ENCODE results near the gene MAP3K19.
"Not testable (repeated sequence)": the region's sequence is repeated elsewhere in the genome, so short reads cannot be mapped to it uniquely, and the experiment has no call there.

Gene MAP3K19

GRCh38 chr2:135047300-135047699, at the start of gene MAP3K19:
MAP3K19 (minus strand) TSS chr2:135047447; CDS start chr2:135024647, 22,800 bp downstream.
- H3K36me3 Mint-ChIP-seq (ENCODE audit: low read depth): peaks cover 4% of the 10 kb centered on the region
- H3K27ac Mint-ChIP-seq: no peak within 1 kb of the TSS
- intact Hi-C loops (cut with micrococcal nuclease): no loop called here
- no peaks in the 10 kb centered on the region for H3K4me1 Mint-ChIP-seq (ENCODE audit: low read depth)
- H3K9me3 Mint-ChIP-seq: no peaks in the 10 kb centered on the region
- H3K4me3 Mint-ChIP-seq: no peak within 1 kb of the TSS
- H3K27me3 Mint-ChIP-seq: peaks cover 5% of the 10 kb centered on the region

- Mint-ChIP-seq H3K36me3 (ENCODE audit: low read depth) (peaks cover 73% of the 10 kb centered on the region), H3K9me3 (peaks cover 13% of the 10 kb centered on the region)
Measured at GRCh38 chr2:135096665-135097446, 49.6 kb upstream of the MAP3K19 start.

GRCh38 chr2:135095591-135095990, 48.3 kb upstream of the MAP3K19 start:
- no peaks in the 10 kb centered on the region for H3K27me3 Mint-ChIP-seq
- H3K4me1 Mint-ChIP-seq (ENCODE audit: low read depth): no peaks in the 10 kb centered on the region
- H3K4me3 Mint-ChIP-seq: no peak overlapping the region
- peaks cover 9% of the 10 kb centered on the region for H3K9me3 Mint-ChIP-seq
- peaks cover 71% of the 10 kb centered on the region for H3K36me3 Mint-ChIP-seq (ENCODE audit: low read depth)
- intact Hi-C loops (cut with micrococcal nuclease): no loop called here
- no peak overlapping the region for H3K27ac Mint-ChIP-seq

More at GRCh38 chr2:135096665-135097446, 49.6 kb upstream of the MAP3K19 start:
- no peaks in the 10 kb centered on the region for H3K27me3 Mint-ChIP-seq
- no peaks in the 10 kb centered on the region for H3K4me1 Mint-ChIP-seq (ENCODE audit: low read depth)
- intact Hi-C loops (cut with micrococcal nuclease): no loop called here
- no peak overlapping the region for H3K4me3 Mint-ChIP-seq
- no peak overlapping the region for H3K27ac Mint-ChIP-seq

GRCh38 chr2:135094508-135094907, 47.3 kb upstream of the MAP3K19 start:
- peaks cover 9% of the 10 kb centered on the region for H3K9me3 Mint-ChIP-seq
- no peak overlapping the region for H3K27ac Mint-ChIP-seq
- peaks cover 66% of the 10 kb centered on the region for H3K36me3 Mint-ChIP-seq (ENCODE audit: low read depth)

GRCh38 chr2:135093670-135094330, 46.6 kb upstream of the MAP3K19 start:
- Mint-ChIP-seq H3K9me3 (peaks cover 9% of the 10 kb centered on the region), H3K36me3 (ENCODE audit: low read depth) (peaks cover 66% of the 10 kb centered on the region), H3K4me1 (ENCODE audit: low read depth) (no peaks in the 10 kb centered on the region), H3K27me3 (no peaks in the 10 kb centered on the region), H3K27ac (no peak overlapping the region), H3K4me3 (no peak overlapping the region)
- intact Hi-C loops (cut with micrococcal nuclease): no loop called here

More at GRCh38 chr2:135094508-135094907, 47.3 kb upstream of the MAP3K19 start:
- H3K4me3 Mint-ChIP-seq: no peak overlapping the region
- H3K4me1 Mint-ChIP-seq (ENCODE audit: low read depth): no peaks in the 10 kb centered on the region
- no peaks in the 10 kb centered on the region for H3K27me3 Mint-ChIP-seq
- intact Hi-C loops (cut with micrococcal nuclease): no loop called here

- no peak overlapping the region for H3K4me3 Mint-ChIP-seq
- peaks cover 9% of the 10 kb centered on the region for H3K9me3 Mint-ChIP-seq
- no peak overlapping the region for H3K27ac Mint-ChIP-seq
- H3K27me3 Mint-ChIP-seq: no peaks in the 10 kb centered on the region
- H3K4me1 Mint-ChIP-seq (ENCODE audit: low read depth): no peaks in the 10 kb centered on the region
- H3K36me3 Mint-ChIP-seq (ENCODE audit: low read depth): peaks cover 66% of the 10 kb centered on the region
- intact Hi-C loops (cut with micrococcal nuclease): no loop called here
Measured at GRCh38 chr2:135093193-135093592, 45.9 kb upstream of the MAP3K19 start.

GRCh38 chr2:135091681-135092080, 44.4 kb upstream of the MAP3K19 start:
- H3K9me3 Mint-ChIP-seq: peaks cover 9% of the 10 kb centered on the region
- no peak overlapping the region for H3K27ac Mint-ChIP-seq
- intact Hi-C loops (cut with micrococcal nuclease): no loop called here
- no peaks in the 10 kb centered on the region for H3K4me1 Mint-ChIP-seq (ENCODE audit: low read depth)
- no peaks in the 10 kb centered on the region for H3K27me3 Mint-ChIP-seq
- peaks cover 67% of the 10 kb centered on the region for H3K36me3 Mint-ChIP-seq (ENCODE audit: low read depth)
- no peak overlapping the region for H3K4me3 Mint-ChIP-seq

- H3K27me3 Mint-ChIP-seq; intact Hi-C loops (cut with micrococcal nuclease); H3K27ac Mint-ChIP-seq; H3K9me3 Mint-ChIP-seq; H3K4me1 Mint-ChIP-seq (ENCODE audit: low read depth); H3K4me3 Mint-ChIP-seq: not testable (repeated sequence)
- H3K36me3 Mint-ChIP-seq (ENCODE audit: low read depth): peaks cover 63% of the 10 kb centered on the region
Measured at GRCh38 chr2:135089597-135089996, 42.4 kb upstream of the MAP3K19 start.

GRCh38 chr2:135086222-135086621, 39.0 kb upstream of the MAP3K19 start:
- Mint-ChIP-seq H3K9me3 (no peaks in the 10 kb centered on the region), H3K36me3 (ENCODE audit: low read depth) (peaks cover 41% of the 10 kb centered on the region), H3K27me3 (no peaks in the 10 kb centered on the region), H3K27ac (no peak overlapping the region), H3K4me3 (no peak overlapping the region), H3K4me1 (ENCODE audit: low read depth) (peaks cover 13% of the 10 kb centered on the region)
- intact Hi-C loops (cut with micrococcal nuclease): no loop called here

- peaks cover 9% of the 10 kb centered on the region for H3K9me3 Mint-ChIP-seq
- intact Hi-C loops (cut with micrococcal nuclease): no loop called here
- H3K27ac Mint-ChIP-seq: no peak overlapping the region
- peaks cover 14% of the 10 kb centered on the region for H3K4me1 Mint-ChIP-seq (ENCODE audit: low read depth)
- peaks cover 50% of the 10 kb centered on the region for H3K36me3 Mint-ChIP-seq (ENCODE audit: low read depth)
- H3K4me3 Mint-ChIP-seq: no peak overlapping the region
- no peaks in the 10 kb centered on the region for H3K27me3 Mint-ChIP-seq
Measured at GRCh38 chr2:135078417-135078816, 31.2 kb upstream of the MAP3K19 start.

GRCh38 chr2:135076556-135076955, 29.3 kb upstream of the MAP3K19 start:
- Mint-ChIP-seq H3K9me3 (peaks cover 24% of the 10 kb centered on the region), H3K27ac (no peak overlapping the region), H3K4me3 (no peak overlapping the region), H3K27me3 (no peaks in the 10 kb centered on the region), H3K36me3 (ENCODE audit: low read depth) (peaks cover 47% of the 10 kb centered on the region), H3K4me1 (ENCODE audit: low read depth) (peaks cover 14% of the 10 kb centered on the region)
- intact Hi-C loops (cut with micrococcal nuclease): no loop called here

GRCh38 chr2:135074216-135074615, 27.0 kb upstream of the MAP3K19 start:
- Mint-ChIP-seq H3K27me3 (no peaks in the 10 kb centered on the region), H3K27ac (peak overlapping the region; percentile 4), H3K36me3 (ENCODE audit: low read depth) (peaks cover 59% of the 10 kb centered on the region), H3K4me3 (no peak overlapping the region), H3K9me3 (peaks cover 37% of the 10 kb centered on the region), H3K4me1 (ENCODE audit: low read depth) (peaks cover 14% of the 10 kb centered on the region)
- intact Hi-C loops (cut with micrococcal nuclease): no loop called here

GRCh38 chr2:135072125-135072997, 25.1 kb upstream of the MAP3K19 start:
- intact Hi-C loops (cut with micrococcal nuclease): no loop called here
- no peak overlapping the region for H3K4me3 Mint-ChIP-seq
- H3K4me1 Mint-ChIP-seq (ENCODE audit: low read depth): peaks cover 10% of the 10 kb centered on the region
- H3K36me3 Mint-ChIP-seq (ENCODE audit: low read depth): peaks cover 52% of the 10 kb centered on the region
- H3K27me3 Mint-ChIP-seq: no peaks in the 10 kb centered on the region
- no peak overlapping the region for H3K27ac Mint-ChIP-seq
- H3K9me3 Mint-ChIP-seq: peaks cover 32% of the 10 kb centered on the region

GRCh38 chr2:135066710-135067109, 19.5 kb upstream of the MAP3K19 start:
- no peak overlapping the region for H3K4me3 Mint-ChIP-seq
- peaks cover 19% of the 10 kb centered on the region for H3K9me3 Mint-ChIP-seq
- no peaks in the 10 kb centered on the region for H3K27me3 Mint-ChIP-seq
- H3K27ac Mint-ChIP-seq: no peak overlapping the region
- peaks cover 22% of the 10 kb centered on the region for H3K4me1 Mint-ChIP-seq (ENCODE audit: low read depth)
- intact Hi-C loops (cut with micrococcal nuclease): no loop called here
- H3K36me3 Mint-ChIP-seq (ENCODE audit: low read depth): peaks cover 67% of the 10 kb centered on the region

Data from dendritic cell treated with granulocyte-macrophage colony-stimulating factor and Interleukin-4, amounts not matched to agents 40 ng/mL and 50 ng/mL, for 4 days (primary cell).